Measurements from ENCODE around the gene ACACB.

ACACB gene

GRCh38 chr12:109279525-109279924 is 163.1 kb downstream of the ACACB start:
- no peak for TF ChIP-seq CTCF (IDR thresholded peaks at IDR 0.05; ENCODE audit: insufficient read depth, low read depth, low read length, missing control alignments)
- DNase-seq (ENCODE audit: low read depth), result no peak
- H3K4me3 ChIP-seq (ENCODE audit: low read depth, low read length), result no peak overlapping the region

GRCh38 chr12:109281452-109281851 is 165.1 kb downstream of the ACACB start:
- no peak overlapping the region for H3K4me3 ChIP-seq (ENCODE audit: low read depth, low read length)
- no peak for TF ChIP-seq CTCF (IDR thresholded peaks at IDR 0.05; ENCODE audit: insufficient read depth, low read depth, low read length, missing control alignments)
- no peak for DNase-seq (ENCODE audit: low read depth)

- TF ChIP-seq CTCF (IDR thresholded peaks at IDR 0.05; ENCODE audit: insufficient read depth, low read depth, low read length, missing control alignments), result no peak
- H3K4me3 ChIP-seq (ENCODE audit: low read depth, low read length), result no peak overlapping the region
- no peak for DNase-seq (ENCODE audit: low read depth)
Measured at GRCh38 chr12:109284392-109284791, 168.0 kb downstream of the ACACB start.

GRCh38 chr12:109286252-109286651 is 169.9 kb downstream of the ACACB start:
- no peak for DNase-seq (ENCODE audit: low read depth)
- H3K4me3 ChIP-seq (ENCODE audit: low read depth, low read length), result no peak overlapping the region
- TF ChIP-seq CTCF (IDR thresholded peaks at IDR 0.05; ENCODE audit: insufficient read depth, low read depth, low read length, missing control alignments), result no peak

- H3K4me3 ChIP-seq (ENCODE audit: low read depth, low read length), result no peak overlapping the region
- no peak for DNase-seq (ENCODE audit: low read depth)
- TF ChIP-seq CTCF (IDR thresholded peaks at IDR 0.05; ENCODE audit: insufficient read depth, low read depth, low read length, missing control alignments), result no peak
Measured at GRCh38 chr12:109286652-109287051, 170.3 kb downstream of the ACACB start.

- TF ChIP-seq CTCF (IDR thresholded peaks at IDR 0.05; ENCODE audit: insufficient read depth, low read depth, low read length, missing control alignments), result no peak
- no peak overlapping the region for H3K4me3 ChIP-seq (ENCODE audit: low read depth, low read length)
- DNase-seq (ENCODE audit: low read depth), result no peak
Measured at GRCh38 chr12:109287181-109287580, 170.8 kb downstream of the ACACB start.

- H3K4me3 ChIP-seq (ENCODE audit: low read depth, low read length), result no peak overlapping the region
- DNase-seq (ENCODE audit: low read depth), result no peak
- TF ChIP-seq CTCF (IDR thresholded peaks at IDR 0.05; ENCODE audit: insufficient read depth, low read depth, low read length, missing control alignments), result no peak
Measured at GRCh38 chr12:109287811-109288469, 171.6 kb downstream of the ACACB start.
